ENCODE data around the gene FN3KRP.

DNA sequence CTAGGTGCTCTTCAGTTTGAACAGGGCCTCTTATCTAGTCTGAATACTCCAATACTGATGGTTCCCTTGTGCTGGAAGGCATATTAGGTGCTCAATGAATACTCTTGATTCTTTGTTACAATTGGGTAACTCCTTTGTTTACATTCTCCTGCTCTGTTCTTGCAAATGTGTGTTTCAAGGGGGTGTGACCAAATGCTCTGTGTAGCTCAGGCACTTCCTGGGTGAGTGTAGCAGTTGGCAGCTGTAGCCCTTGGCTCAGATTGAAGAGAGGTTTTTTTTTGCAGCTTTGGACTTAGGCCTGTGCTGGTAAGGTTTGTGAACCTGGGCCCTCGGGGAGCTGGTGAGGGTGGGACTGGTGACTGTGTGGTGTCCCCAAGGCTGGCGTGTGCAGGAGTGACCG is 55.5 kb downstream of the FN3KRP start:
- TF ChIP-seq, protein P1, sequence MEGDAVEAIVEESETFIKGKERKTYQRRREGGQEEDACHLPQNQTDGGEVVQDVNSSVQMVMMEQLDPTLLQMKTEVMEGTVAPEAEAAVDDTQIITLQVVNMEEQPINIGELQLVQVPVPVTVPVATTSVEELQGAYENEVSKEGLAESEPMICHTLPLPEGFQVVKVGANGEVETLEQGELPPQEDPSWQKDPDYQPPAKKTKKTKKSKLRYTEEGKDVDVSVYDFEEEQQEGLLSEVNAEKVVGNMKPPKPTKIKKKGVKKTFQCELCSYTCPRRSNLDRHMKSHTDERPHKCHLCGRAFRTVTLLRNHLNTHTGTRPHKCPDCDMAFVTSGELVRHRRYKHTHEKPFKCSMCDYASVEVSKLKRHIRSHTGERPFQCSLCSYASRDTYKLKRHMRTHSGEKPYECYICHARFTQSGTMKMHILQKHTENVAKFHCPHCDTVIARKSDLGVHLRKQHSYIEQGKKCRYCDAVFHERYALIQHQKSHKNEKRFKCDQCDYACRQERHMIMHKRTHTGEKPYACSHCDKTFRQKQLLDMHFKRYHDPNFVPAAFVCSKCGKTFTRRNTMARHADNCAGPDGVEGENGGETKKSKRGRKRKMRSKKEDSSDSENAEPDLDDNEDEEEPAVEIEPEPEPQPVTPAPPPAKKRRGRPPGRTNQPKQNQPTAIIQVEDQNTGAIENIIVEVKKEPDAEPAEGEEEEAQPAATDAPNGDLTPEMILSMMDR (IDR thresholded peaks at IDR 0.05) = no peak
- no peak for TF ChIP-seq POLR2A (IDR thresholded peaks at IDR 0.05)

Data from heart left ventricle (tissue), 13 donors.